Measurements from ENCODE around the gene PTPN22.

Gene PTPN22

GRCh38 chr1:113818578-113818977 lies 52.9 kb downstream of the PTPN22 start (continued):
- no peak for TF ChIP-seq ZBTB6 (tag by site-specific recombination; IDR thresholded peaks at IDR 0.05)

- H3K9me3 ChIP-seq (ENCODE audit: control insufficient read depth, insufficient read depth, low read depth, low read length) = no peaks in the 10 kb centered on the region
- ChIA-PET POLR2A (interaction anchor here (0.6 kb wide), 1 partner anchor 94 kb away, joined by 3 read pairs; no protein-coding TSS in a partner anchor), CTCF (no interaction called here)
- peaks cover 0 to 5% of the 10 kb centered on the region in 2 experiments; a peak in 1 of 3 replicates for H3K36me3 ChIP-seq (ENCODE audit: control insufficient read depth in 2 of 2, insufficient read depth in 1 of 2, low read length in 2 of 2)
- TF ChIP-seq ZNF184 (tag by site-specific recombination; IDR thresholded peaks at IDR 0.05) (no peak), ZBTB44 (tag by site-specific recombination; IDR thresholded peaks at IDR 0.05) (no peak), INSM2 (tag by site-specific recombination; IDR thresholded peaks at IDR 0.05) (no peak), PRDM4 (tag by site-specific recombination; IDR thresholded peaks at IDR 0.05) (no peak), ZBTB7A (tag by site-specific recombination; IDR thresholded peaks at IDR 0.05; ENCODE audit: low read depth) (no peak), OSR2 (tag by site-specific recombination; IDR thresholded peaks at IDR 0.05) (no peak), ZNF514 (tag by site-specific recombination; IDR thresholded peaks at IDR 0.05) (no peak), ZBTB48 (tag by site-specific recombination; IDR thresholded peaks at IDR 0.05) (no peak), ZNF132 (tag by site-specific recombination; IDR thresholded peaks at IDR 0.05; ENCODE audit: borderline replicate concordance) (no peak)
- H3K4me3 ChIP-seq (ENCODE audit: low read depth, low read length) = no peak overlapping the region
- peaks cover 2% of the 10 kb centered on the region; the same call in 1 of the 2 replicates for H3K4me1 ChIP-seq (ENCODE audit: control insufficient read depth, insufficient read depth, low read length)
- H3K27ac ChIP-seq (ENCODE audit: extremely low read depth, low read depth, low read length) = no peak overlapping the region; the same call in 1 of the 2 replicates
Measured at GRCh38 chr1:113813218-113813617, 58.3 kb downstream of the PTPN22 start.

- Histone ChIP-seq H3K36me3 (ENCODE audit: control insufficient read depth in 2 of 2, insufficient read depth in 1 of 2, low read length in 2 of 2) (peaks cover 0 to 5% of the 10 kb centered on the region in 2 experiments; a peak in 1 of 3 replicates), H3K4me3 (ENCODE audit: low read depth, low read length) (peak overlapping the region; percentile 26), H3K9me3 (ENCODE audit: control insufficient read depth, insufficient read depth, low read depth, low read length) (no peaks in the 10 kb centered on the region), H3K4me1 (ENCODE audit: control insufficient read depth, insufficient read depth, low read length) (peaks cover 2% of the 10 kb centered on the region; the same call in 1 of the 2 replicates), H3K27ac (ENCODE audit: extremely low read depth, low read depth, low read length) (peak overlapping the region; percentile 51)
- TF ChIP-seq SP7 (tag by site-specific recombination; IDR thresholded peaks at IDR 0.05) (0 out of 2 replicates have a peak, but pooled peaks have one; percentile 2), PBX3 (CRISPR knock-in tag; IDR thresholded peaks at IDR 0.05) (no peak), ZNF449 (tag by site-specific recombination; IDR thresholded peaks at IDR 0.05) (0 out of 2 replicates have a peak, but pooled peaks have one; percentile 30), ZNF501 (tag by site-specific recombination; IDR thresholded peaks at IDR 0.05) (peak; percentile 15; the same call in 1 of the 2 replicates), ZNF335 (tag by site-specific recombination; conservative IDR thresholded peaks at IDR 0.05) (no peak), OVOL3 (tag by site-specific recombination; IDR thresholded peaks at IDR 0.05) (0 out of 2 replicates have a peak, but pooled peaks have one; percentile 10), ZNF174 (tag by site-specific recombination; IDR thresholded peaks at IDR 0.05) (no peak), ZNF626 (tag by site-specific recombination; IDR thresholded peaks at IDR 0.05) (0 out of 2 replicates have a peak, but pooled peaks have one; percentile 32), ZNF426 (tag by site-specific recombination; IDR thresholded peaks at IDR 0.05) (no peak), KLF10 (tag by site-specific recombination; IDR thresholded peaks at IDR 0.05) (no peak), ZNF660 (tag by site-specific recombination; IDR thresholded peaks at IDR 0.05) (0 out of 2 replicates have a peak, but pooled peaks have one; percentile 64), ZNF366 (tag by site-specific recombination; conservative IDR thresholded peaks at IDR 0.05) (peak; percentile 65; the same call in 1 of the 2 replicates)
- CTCF ChIA-PET = no interaction called here
- POLR2A ChIA-PET = interaction anchor here (0.6 to 2.2 kb wide), 9 partner anchors 22 to 421 kb away, joined by 3 to 32 read pairs (median 5); partner anchors contain the start of genes AP4B1, DCLRE1B, HIPK1 and PHTF1
Measured at GRCh38 chr1:113812661-113813135, 58.8 kb downstream of the PTPN22 start.
